Activated CD8-positive, alpha-beta T cell treated with anti-CD3 and anti-CD28 coated beads for 36 hours (primary cell): ENCODE results near the gene GALNT12. TPM values are rescaled to one million over a fixed set of nuclear protein-coding genes. Genes with fewer than 3 reads are reported as not detected.
A peak's percentile ranks its signal among the peaks of the same experiment; 100 is the strongest.

Experiments
- ATAC-seq: fragments of 200-7000 bp; cut with Tn5 transposase; one replicate; pipeline ENCODE4 v1.10.0; 2021; ENCODE audit warnings: mild to moderate bottlenecking, moderate library complexity
- CTCF ChIA-PET: fragments of 350-600 bp; sonication (Branson Sonifier 250); formaldehyde crosslinking; loops from one replicate; lab custom pipeline; 2021; ENCODE audit warnings: antibody characterized with exemption; lab: Charles Lee
- POLR2A ChIA-PET: fragments of 350-600 bp; sonication (Branson Sonifier 250); formaldehyde crosslinking; loops from one replicate; lab custom pipeline; 2021; ENCODE audit warnings: antibody characterized with exemption; lab: Charles Lee
- DNase-seq: peaks from one replicate; pipeline ENCODE4 v3.0.0-alpha.2; 2020
- H3K27ac Mint-ChIP-seq: one replicate; pipeline ENCODE4 v1.8.0; 2021; ENCODE audit warnings: mild to moderate bottlenecking, mixed read lengths
- H3K27me3 Mint-ChIP-seq: one replicate; pipeline ENCODE4 v1.8.0; 2021; ENCODE audit warnings: mixed read lengths
- H3K36me3 Mint-ChIP-seq: one replicate; pipeline ENCODE4 v1.8.0; 2021; ENCODE audit warnings: low read depth, mixed read lengths
- H3K4me1 Mint-ChIP-seq: one replicate; pipeline ENCODE4 v1.8.0; 2021; ENCODE audit warnings: low read depth, mixed read lengths
- H3K4me3 Mint-ChIP-seq: one replicate; pipeline ENCODE4 v1.8.0; 2021; ENCODE audit warnings: mild to moderate bottlenecking, moderate library complexity, mixed read lengths
- H3K9me3 Mint-ChIP-seq: one replicate; pipeline ENCODE4 v1.8.0; 2021; ENCODE audit warnings: mixed read lengths
- intact Hi-C: fragments of 100-400 bp; cut with micrococcal nuclease; formaldehyde crosslinking; loops from one replicate; pipeline ENCODE4 v1.10.0; 2022
- total RNA-seq, 2 experiments: library from RNA; stranded (reverse); gene quantifications; one replicate each; pipeline ENCODE4 v1.2.3, GENCODE V29; 2021
- TF ChIP-seq, protein P1 (sequence below): fragments of 200-600 bp; IDR thresholded peaks from one replicate; pipeline ENCODE4 v1.8.0; 2022; ENCODE audit warnings: antibody characterized with exemption, mild to moderate bottlenecking

The GALNT12 gene
- total RNA-seq, 2 experiments from 2014 or later: 12.8 to 14.3 TPM

DNA sequence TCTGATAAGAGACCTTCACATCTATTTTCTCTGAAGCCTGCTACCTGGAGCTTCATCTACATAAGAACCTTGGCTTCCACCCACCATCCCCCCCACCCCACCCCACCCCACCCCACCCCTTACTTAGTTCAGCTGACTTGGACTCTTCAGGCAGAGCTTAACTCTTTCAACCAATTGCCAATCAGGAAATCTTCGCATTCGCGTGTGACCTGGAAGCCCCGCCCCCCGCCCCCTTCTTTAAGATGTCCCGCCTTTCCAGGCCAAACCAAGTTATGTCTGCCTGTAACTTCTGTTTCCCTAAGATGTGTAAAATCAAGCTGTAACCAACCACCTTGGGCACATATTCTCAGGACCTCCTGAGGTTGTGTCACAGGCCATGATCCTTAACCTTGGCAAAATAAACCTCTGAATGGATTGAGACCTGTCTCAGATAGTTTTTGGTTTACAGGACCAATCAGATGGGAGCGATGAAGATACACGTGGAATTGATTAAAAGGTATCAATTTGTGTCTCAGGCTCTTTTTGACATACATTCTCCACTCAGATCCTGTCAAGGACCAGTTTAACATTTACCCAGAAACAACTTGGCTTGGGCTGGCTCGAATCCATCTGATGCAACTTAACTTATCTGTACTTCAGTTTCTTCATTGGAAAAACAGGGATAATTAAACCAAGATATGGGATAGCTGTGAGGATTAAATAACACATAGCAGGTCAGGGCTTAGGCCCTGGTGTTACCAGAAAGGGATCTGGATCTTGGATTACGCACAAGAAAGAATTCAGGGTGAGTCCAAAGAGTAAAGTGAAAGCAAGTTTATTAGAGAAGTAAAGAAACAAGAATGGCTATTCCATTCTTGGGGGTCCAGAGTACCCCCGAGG, 43.6 kb downstream of the GALNT12 start:
- H3K27ac Mint-ChIP-seq: peak overlapping the region; percentile 59
- peaks cover 6% of the 10 kb centered on the region for H3K9me3 Mint-ChIP-seq
- ChIA-PET CTCF (interaction anchor here (1.0 to 1.9 kb wide), 3 partner anchors 12 to 147 kb away, joined by 3 to 4 read pairs (median 3); no protein-coding TSS in a partner anchor), POLR2A (interaction anchor here (0.8 kb wide), 1 partner anchor 35 kb away, joined by 3 read pairs; no protein-coding TSS in a partner anchor)
- DNase-seq (no peak), ATAC-seq (peak; percentile 14)
- peaks cover 6% of the 10 kb centered on the region for H3K36me3 Mint-ChIP-seq
- H3K27me3 Mint-ChIP-seq: no peaks in the 10 kb centered on the region
- H3K4me1 Mint-ChIP-seq: peaks cover 11% of the 10 kb centered on the region
- H3K4me3 Mint-ChIP-seq: no peak overlapping the region
- TF ChIP-seq, protein P1, sequence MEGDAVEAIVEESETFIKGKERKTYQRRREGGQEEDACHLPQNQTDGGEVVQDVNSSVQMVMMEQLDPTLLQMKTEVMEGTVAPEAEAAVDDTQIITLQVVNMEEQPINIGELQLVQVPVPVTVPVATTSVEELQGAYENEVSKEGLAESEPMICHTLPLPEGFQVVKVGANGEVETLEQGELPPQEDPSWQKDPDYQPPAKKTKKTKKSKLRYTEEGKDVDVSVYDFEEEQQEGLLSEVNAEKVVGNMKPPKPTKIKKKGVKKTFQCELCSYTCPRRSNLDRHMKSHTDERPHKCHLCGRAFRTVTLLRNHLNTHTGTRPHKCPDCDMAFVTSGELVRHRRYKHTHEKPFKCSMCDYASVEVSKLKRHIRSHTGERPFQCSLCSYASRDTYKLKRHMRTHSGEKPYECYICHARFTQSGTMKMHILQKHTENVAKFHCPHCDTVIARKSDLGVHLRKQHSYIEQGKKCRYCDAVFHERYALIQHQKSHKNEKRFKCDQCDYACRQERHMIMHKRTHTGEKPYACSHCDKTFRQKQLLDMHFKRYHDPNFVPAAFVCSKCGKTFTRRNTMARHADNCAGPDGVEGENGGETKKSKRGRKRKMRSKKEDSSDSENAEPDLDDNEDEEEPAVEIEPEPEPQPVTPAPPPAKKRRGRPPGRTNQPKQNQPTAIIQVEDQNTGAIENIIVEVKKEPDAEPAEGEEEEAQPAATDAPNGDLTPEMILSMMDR: no peak
- intact Hi-C loops: no loop called here

DNA sequence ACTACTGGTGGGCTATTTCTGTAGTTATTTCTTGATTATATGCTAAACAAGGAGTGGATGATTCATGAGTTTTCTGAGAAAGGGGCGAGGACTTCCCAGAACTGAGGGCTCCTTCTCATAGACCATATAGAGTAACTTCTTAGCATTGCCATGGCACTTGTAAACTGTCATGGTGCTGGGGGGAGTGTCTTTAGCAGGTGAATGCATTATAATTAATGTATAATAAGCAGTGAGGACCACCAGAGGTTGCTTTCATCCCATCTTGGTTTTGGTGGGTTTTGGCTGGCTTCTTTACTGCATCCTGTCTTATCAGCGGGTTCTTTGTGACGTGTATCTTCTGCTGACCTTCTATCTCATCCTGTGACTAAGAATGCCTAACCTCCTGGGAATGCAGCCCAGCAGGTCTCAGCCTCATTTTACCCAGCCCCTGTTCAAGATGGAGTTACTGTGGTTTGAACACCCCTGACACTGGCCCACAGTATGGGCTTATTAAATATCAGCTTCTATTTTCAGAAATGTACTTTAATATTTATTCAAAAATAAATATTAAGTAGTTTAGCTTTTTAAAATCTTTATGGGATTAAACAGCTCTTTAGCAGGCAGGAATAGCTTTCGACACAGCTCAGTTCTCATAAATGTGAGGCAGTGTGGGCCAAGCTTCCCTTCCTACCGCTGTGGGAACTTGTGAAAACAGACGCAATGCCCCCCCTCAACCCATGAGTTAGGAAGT, 44.4 kb downstream of the GALNT12 start:
- ATAC-seq (peak; percentile 67), DNase-seq (peak; percentile 82)
- TF ChIP-seq, protein P1: no peak
- CTCF ChIA-PET: interaction anchor here (1.0 to 1.4 kb wide), 3 partner anchors 13 to 146 kb away, joined by 3 to 4 read pairs (median 3); no protein-coding TSS in a partner anchor
- H3K4me3 Mint-ChIP-seq: no peak overlapping the region
- peaks cover 11% of the 10 kb centered on the region for H3K4me1 Mint-ChIP-seq
- POLR2A ChIA-PET: interaction anchor here (1.0 kb wide), 1 partner anchor 13 kb away, joined by 3 read pairs; no protein-coding TSS in a partner anchor
- H3K27ac Mint-ChIP-seq: peak overlapping the region; percentile 59
- peaks cover 7% of the 10 kb centered on the region for H3K9me3 Mint-ChIP-seq
- no peaks in the 10 kb centered on the region for H3K27me3 Mint-ChIP-seq
- H3K36me3 Mint-ChIP-seq: peaks cover 6% of the 10 kb centered on the region
- intact Hi-C loops: no loop called here

DNA sequence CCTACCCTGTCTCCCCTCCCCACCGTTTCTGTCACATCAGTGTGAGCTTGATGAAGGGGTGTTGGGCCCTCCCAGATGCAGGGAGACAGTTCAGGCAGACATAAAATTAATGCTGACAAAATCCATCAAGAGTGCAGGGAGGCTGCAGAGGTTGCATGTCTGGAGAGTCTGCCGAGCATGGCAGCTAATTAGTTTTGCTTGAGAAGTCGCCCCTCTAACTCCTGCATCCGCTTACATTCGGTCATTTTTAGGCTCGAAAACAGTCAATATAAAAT, 44.9 kb downstream of the GALNT12 start:
- H3K4me1 Mint-ChIP-seq: peaks cover 11% of the 10 kb centered on the region
- H3K9me3 Mint-ChIP-seq: peaks cover 7% of the 10 kb centered on the region
- DNase-seq (no peak), ATAC-seq (no peak)
- no peak overlapping the region for H3K4me3 Mint-ChIP-seq
- ChIA-PET CTCF (interaction anchor here (1.3 kb wide), 1 partner anchor 46 kb away, joined by 4 read pairs; no protein-coding TSS in a partner anchor), POLR2A (interaction anchor here (1.0 kb wide), 1 partner anchor 14 kb away, joined by 3 read pairs; no protein-coding TSS in a partner anchor)
- TF ChIP-seq, protein P1: no peak
- peaks cover 6% of the 10 kb centered on the region for H3K36me3 Mint-ChIP-seq
- H3K27ac Mint-ChIP-seq: no peak overlapping the region
- intact Hi-C loops: no loop called here
- no peaks in the 10 kb centered on the region for H3K27me3 Mint-ChIP-seq

DNA sequence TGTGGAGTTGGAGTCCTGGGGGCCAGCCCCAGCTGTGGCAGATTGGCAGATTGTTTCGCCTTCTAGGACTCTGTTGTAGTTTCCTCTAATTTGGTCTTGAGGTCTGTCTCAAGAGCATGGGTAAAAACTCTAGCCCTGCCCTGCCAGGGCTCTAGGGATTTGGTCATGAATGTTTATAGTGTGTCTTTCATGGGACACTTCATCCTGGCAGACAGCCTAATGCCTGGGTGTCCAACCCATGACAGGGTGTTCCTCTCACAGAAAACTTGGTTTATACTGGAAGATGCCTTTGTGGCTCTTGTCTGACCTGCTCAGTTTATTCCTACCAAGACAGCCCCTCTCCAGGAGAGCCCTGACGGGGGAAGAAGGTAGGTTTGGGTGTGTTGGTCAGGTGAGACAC, 45.5 kb downstream of the GALNT12 start:
- Mint-ChIP-seq H3K27ac (no peak overlapping the region), H3K9me3 (peaks cover 7% of the 10 kb centered on the region), H3K4me1 (peaks cover 11% of the 10 kb centered on the region), H3K36me3 (peaks cover 6% of the 10 kb centered on the region), H3K4me3 (no peak overlapping the region), H3K27me3 (no peaks in the 10 kb centered on the region)
- TF ChIP-seq, protein P1: no peak
- intact Hi-C loops: no loop called here
- DNase-seq (no peak), ATAC-seq (no peak)
- POLR2A ChIA-PET: interaction anchor here (1.0 kb wide), 1 partner anchor 14 kb away, joined by 3 read pairs; no protein-coding TSS in a partner anchor
- CTCF ChIA-PET: interaction anchor here (1.0 to 1.3 kb wide), 2 partner anchors 47 to 379 kb away, joined by 3 to 4 read pairs; no protein-coding TSS in a partner anchor
